ENCODE results near the gene TMEM117.
"Not testable (repeated sequence)": the region's sequence is repeated elsewhere in the genome, so short reads cannot be mapped to it uniquely, and the experiment has no call there.

TMEM117 gene

DNA sequence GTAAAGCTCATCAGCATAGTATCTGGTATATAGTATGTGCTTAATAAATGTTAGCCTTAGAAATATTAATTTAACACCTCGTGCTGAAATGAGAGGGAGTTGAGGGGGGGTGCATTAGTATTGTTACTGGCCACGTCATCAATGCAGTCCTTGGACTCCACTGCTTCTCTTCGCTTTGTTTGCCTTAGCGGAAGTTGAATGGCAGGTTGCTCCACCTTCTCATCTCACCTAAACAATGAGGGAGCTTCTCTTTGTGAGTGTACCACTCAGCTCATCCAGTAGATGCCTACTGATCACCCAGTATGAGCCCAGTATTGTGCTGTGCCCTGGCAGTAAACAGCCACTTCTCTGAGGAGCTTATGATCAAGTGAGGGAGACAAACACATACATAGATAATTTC, 4.5 kb downstream of the TMEM117 start:
- DNase-seq (ENCODE audit: low spot score): no peak

DNA sequence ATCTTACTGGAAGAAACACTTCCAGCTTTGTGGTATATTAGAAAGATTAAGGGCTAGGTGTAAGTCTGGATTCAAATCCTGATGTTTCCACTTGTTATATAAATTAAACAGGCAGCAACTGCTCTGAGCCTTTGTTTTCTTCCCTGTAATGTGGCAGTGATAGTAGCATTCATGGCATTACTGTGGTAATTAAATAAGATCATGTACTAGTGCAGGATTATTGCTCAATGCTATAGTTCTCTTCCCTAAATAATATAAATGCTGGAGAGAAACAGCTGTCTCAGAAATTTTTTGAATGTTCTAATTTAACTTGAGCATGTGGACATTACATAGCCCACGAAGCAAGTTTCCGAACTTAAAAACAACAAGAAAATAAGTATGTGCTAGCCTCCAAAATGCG, 5.4 kb downstream of the TMEM117 start:
- no peak for DNase-seq (ENCODE audit: low spot score)

DNA sequence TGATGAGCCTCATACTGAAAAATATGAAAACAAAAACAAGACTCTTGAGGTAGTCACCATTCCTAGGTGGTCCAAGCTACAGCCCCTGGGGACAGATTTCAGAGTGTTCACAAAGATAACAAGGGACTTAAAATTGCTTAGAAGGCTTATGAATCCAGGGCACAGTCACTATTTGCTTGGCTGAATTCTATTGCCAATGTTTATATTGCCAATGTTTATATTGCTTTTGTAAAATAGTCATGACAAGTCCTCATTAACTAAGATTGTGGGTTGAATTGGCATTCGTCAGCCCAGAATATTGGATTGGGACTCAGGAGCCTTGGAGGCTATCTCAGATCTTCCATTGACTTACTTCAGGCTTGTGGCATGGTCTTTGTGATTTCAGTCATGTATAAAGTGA, 6.4 kb downstream of the TMEM117 start:
- DNase-seq (ENCODE audit: low spot score): no peak

DNA sequence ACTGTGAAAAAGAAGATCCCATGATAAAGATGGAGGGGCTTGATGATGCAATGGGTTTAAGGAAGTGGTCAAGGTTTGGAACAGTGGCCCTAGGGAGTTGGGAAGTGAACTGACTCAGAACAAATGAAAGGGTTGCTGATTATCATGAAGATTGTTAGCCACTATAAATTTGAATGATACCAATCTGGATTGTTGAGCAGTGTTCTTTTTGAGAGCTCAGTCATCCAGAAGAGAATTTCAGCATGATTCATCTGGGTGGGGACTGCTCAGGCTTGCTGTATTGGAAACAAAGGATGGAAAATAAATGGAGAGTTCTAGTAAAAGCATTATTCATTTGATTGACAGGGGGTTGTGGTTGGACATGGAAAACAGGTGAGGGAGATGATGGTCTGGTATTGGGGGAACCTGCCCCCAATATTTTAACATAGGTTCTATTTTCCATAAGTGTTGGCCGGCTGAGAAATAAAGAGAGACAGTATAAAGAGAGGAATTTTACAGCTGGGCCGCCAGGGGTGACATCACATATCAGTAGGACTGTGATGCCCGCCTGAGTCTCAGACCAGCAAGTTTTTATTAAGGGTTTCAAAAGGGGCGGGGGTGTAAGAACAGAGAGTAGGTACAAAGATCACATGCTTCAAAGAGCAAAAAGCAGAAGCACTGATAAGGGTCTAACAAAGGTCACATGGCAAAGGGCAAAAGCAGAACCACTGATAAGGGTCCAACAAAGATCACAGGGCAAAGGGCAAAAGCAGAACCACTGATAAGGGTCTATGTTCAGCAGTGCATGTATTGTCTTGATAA, 11.7 kb downstream of the TMEM117 start:
- peak; percentile 66 for DNase-seq (ENCODE audit: low spot score)

DNA sequence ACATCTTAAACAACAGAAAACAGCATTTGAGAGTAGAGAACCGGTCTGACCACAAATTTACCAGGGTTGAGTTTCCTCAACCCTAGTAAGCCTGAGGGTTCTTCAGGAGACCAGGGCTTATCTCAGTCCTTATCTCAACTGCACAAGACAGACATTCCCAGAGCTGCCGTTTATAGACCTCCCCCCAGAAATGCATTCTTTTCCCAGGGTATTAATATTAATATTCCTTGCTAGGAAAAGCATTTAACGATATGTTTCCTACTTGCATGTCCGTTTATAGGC, 12.3 kb downstream of the TMEM117 start:
- no peak for DNase-seq (ENCODE audit: low spot score)

DNA sequence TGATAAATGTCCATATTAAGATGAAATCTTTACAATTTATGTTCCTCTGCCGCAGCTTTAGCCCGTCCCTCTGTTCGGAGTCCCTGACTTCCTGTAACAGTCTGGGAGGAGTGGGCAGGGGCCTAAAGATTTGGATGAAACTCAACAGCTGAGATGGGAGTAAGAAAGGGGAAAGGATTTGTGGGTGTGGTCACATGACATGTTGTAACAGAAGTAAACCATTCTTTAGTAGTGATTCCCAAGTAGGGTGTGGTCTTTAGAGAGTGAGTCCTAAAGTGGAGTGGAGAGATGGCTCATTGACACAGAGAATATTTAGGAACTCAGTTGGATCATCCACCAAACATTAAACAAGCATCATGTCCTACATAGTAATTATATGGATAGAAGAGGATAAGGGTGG, 12.9 kb downstream of the TMEM117 start:
- peak; percentile 16 for DNase-seq (ENCODE audit: low spot score)

DNA sequence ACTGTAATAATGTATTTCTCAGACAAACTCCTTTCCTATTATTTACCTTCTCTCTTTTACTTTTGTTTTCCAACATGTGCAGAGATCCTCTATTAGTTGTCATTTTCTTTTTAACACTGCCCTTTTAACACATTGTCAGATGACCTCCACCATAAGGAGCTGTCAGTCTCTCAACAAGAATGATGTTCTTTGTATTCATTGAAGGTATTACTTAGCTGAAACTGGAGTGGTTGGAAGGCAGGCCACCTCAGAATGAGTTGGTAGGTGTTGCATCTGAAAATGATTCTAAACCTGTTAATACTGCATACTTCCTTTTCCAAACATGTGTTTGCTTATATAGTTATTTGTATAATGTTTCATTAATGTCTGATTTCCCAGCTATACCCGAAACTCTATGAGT, 16.9 kb downstream of the TMEM117 start:
- DNase-seq (ENCODE audit: low spot score): no peak

DNA sequence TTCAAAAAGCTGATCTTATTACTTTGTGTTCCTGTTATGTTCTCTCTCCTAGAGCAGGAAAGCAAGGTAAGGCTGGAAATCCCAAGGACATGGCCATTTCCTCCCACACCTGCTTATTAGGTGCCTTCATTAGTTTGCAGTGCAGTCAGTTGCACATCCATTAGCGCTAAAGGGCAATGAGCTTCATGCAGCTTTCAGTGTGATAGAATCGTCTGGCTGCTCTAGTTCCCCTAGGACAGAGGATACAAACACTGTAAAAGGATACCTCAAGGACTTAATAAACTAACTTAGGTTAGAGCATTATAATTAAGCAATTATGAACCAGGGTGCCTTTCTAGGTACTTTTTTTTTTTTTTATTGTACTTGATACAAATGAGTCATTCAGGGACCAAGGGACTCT, 21.1 kb downstream of the TMEM117 start:
- no peak for DNase-seq (ENCODE audit: low spot score)

DNA sequence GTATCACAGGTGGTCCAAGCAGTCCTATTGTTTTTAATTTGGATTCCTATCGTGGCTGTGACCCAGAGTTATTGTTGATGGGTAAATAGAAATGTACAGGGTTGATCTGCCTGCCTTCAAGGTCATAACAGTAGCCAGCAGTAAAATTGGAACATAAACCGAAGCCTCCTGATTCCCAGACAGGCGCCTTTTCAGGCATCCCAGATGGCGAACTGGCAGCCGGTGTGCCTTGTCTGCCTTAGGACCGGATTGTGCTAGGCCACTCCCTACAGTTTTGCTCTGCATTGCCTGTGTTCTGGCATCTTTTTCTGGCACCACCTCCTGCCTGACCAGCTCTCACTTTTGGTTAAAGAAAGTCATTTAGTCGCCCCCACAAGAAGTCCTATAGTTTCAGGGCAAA, 22.2 kb downstream of the TMEM117 start:
- no peak for DNase-seq (ENCODE audit: low spot score)

DNA sequence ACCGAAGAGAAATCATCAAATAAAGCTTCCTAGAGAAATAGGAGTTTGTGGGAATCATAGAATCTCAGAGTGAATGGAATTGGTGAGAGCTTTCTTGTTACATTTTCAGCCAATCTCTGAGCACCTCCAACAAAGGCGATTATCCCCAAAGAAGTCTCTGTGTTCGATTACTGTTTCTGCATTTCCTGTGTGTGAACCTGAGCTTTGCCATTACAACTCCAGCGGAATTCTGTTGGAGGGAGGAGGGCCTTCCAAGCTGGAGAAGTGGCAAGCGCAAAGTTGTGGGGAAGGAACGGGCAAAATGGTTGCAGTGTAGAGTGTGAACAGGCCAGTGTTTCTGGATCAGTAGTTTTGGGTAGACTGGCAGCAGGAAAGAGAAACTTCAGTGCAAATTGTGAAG, 23.1 kb downstream of the TMEM117 start:
- DNase-seq (ENCODE audit: low spot score): no peak

DNA sequence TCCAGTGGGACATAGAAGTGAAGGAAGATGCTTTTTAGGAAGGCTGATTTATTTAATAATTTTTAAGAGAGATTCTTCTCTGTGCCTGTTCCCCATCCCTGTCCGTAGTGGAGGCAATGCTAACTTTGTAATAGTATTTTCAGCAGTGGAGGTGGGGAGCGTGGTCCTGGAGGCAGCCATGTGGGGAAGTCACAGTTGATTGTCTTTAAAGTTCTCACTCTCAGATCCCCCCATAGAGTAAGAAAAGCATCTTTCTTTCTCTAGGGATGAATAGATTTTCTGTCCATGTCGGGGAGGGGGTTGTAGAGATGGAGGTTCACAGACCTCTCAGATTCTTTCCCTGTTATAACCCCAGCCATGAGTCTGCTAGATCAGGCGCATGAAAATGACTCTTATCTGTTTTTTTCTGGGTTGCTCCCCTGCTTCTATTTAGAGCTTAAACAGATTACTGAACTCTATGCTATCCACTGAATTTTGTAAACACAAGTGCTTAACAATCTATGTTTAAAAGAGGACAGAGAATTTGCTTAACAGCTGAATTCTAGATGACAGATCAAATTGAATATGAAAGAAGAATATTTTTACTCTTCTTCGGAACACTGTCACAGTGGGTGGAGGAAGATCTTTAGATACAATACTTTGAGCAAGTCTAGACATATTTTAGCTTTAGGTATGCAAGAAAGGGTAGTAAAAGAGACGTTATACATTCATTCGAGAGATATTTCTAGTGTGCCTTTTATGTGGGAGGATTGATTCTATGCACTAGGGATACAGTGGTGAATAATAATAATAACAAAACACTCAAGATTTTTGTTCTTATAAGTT, 25.3 kb downstream of the TMEM117 start:
- no peak for DNase-seq (ENCODE audit: low spot score)

DNA sequence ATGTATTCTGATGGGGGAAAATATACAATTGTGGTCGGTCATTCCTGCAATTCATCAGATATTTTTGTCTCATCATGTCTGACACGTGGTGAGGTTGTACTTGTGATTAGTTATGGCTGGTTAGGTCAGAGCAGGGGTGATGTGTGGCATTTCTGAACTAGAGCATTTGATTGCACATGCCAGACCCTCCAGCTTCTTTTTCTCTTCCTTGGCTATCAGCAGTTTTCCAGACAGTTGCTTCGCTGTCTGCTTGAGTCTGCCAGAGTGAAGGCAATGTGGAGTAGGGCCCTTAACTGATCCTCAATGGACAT, 25.9 kb downstream of the TMEM117 start:
- DNase-seq (ENCODE audit: low spot score): no peak

DNA sequence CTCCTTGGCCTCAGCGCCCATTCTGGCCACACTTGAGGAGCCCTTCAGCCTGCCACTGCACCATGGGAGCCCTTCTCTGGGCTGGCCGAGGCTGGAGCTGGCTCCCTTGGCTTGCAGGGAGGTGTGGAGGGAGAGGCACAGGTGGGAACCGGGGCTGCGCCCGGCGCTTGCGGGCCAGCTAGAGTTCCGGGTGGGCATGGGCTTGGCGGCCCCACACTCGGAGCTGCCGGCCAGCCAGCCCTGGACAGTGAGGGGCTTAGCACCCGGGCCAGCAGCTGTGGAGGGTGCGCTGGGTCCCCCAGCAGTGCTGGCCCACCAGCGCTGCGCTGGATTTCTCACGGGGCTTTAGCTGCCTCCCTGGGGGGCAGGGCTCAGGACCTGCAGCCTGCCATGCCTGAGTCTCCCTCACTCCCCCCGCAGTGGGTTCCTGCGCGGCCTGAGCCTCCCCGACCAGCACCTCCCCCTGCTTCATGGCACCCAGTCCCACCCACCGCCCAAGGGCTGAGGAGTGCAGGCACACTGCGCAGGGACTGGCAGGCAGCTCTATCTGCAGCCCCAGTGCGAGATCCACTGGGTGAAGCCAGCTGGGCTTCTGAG, 28.0 kb downstream of the TMEM117 start:
- no peak for DNase-seq (ENCODE audit: low spot score)

DNA sequence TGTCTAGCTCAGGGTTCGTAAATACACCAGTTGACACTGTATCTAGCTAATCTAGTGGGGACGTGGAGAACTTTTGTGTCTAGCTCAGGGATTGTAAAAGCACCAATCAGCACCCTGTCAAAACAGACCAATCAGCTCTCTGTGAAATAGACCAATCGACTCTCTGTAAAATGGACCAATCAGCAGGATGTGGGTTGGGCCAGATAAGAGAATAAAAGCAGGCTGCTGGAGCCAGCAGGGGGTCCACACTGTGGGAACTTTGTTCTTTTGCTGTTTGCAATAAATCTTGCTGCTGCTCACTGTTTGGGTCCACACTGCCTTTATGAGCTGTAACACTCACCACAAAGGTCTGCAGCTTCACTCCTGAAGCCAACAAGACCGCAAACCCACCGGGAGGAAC, 28.7 kb downstream of the TMEM117 start:
- not testable (repeated sequence) for DNase-seq (ENCODE audit: low spot score)

DNA sequence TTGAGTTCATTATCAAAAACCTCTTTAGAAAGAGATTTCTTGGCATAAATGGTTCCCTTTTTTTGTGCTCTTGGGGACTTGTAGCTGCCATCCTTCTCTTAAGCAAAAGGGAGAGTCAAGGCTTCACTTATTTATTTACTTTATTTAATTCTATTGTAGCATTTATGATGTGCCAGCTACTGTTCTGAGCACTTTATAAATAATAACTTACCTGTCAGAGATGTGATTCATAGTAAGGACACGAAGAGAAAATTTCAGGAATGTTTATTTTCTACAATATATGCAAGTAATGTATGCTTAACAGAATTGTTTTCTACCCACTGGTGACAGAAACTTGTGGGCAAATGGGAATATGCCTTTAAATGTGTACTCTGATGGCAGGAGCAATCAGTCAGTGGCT, 33.3 kb downstream of the TMEM117 start:
- DNase-seq (ENCODE audit: low spot score): no peak

DNA sequence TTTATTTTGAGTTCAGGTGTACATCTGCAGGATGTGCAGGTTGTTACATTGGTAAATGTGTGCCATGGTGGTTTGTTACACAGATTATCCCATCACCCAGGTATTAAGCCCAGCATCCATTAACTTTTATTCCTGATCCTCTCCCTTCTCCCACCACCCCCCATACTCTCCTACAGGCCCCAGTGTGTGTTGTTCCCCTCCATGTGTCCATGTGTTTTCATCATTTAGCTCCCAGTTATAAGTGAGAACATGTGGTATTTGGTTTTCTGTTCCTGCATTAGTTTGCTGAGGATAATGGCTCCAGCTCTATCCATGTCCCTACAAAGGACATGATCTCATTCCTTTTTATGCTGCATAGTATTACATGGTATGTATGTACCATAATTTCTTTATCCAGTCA, 33.9 kb downstream of the TMEM117 start:
- not testable (repeated sequence) for DNase-seq (ENCODE audit: low spot score)

DNA sequence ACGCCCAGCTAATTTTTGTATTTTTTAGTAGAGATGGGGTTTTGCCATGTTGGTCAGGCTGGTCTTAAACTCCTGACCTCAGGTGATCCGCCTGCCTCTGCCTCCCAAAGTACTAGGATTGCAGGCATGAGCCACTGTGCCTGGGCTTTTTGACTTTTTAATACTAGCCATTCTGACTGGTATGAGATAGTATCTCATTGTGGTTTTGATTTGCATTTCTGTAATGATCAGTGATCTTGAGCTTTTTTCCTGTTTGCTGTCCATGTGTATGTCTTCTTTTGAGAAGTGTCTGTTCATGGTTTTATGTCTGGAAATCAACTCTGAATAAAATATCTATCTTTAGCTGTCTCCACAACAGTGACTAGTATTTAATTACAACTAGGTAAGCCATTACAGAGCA, 35.4 kb downstream of the TMEM117 start:
- DNase-seq (ENCODE audit: low spot score): not testable (repeated sequence)

DNA sequence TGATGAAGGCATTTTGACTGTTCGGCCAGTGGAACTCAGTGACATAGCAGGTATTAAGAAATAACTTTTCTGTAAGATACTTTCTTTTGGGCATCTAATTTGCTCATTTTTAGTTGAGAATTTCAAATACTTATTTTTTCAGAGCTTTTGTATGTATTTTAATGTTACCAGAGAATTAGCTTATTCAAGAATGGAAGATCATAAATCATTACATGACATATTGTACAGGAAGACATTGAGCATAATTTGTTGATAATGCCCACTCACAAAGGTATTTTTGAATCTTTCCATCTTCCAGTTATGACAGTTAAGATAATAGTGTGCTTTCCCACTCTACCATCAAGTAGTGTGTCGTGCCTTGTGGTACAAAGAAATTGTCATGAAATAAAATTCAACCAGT, 36.5 kb downstream of the TMEM117 start:
- DNase-seq (ENCODE audit: low spot score): no peak

DNA sequence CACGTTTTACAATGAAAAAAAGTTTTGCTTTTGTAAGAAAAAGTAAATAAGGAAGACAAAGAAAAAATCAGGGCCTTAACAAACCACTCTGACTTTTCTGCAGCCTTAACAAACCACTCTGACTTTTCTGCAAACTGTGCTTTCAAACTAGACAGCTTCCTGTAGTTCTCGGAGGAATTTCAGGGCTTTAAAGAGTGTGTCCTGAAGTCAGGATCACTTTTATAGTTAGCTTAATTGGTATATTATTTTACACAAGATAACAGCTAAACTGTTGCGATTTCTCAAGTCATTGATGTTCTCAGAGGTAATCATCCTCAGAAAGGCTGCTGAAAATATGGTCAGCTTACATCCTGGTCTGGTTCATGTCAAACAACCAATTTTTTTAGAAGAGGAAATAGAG, 42.2 kb downstream of the TMEM117 start:
- DNase-seq (ENCODE audit: low spot score): no peak

DNA sequence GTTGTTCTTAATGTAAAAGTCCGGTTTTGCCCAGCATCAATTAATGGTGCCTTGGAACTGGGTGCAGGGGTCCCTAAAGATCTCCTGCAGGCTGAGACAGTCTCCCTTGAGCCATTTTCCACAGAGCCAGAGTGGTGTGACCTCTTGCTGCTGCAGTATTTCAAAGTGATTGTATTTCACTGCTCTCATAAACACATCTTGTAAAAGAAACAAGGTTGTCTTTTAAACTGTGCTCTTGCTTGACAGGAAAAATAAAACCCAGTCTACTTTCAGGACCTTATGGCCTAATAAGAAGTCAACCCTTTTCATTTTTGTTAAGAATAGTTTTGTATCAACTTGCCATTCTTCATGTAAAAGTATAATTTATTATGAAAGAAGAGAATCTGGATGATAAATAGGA, 44.7 kb downstream of the TMEM117 start:
- no peak for DNase-seq (ENCODE audit: low spot score)

DNA sequence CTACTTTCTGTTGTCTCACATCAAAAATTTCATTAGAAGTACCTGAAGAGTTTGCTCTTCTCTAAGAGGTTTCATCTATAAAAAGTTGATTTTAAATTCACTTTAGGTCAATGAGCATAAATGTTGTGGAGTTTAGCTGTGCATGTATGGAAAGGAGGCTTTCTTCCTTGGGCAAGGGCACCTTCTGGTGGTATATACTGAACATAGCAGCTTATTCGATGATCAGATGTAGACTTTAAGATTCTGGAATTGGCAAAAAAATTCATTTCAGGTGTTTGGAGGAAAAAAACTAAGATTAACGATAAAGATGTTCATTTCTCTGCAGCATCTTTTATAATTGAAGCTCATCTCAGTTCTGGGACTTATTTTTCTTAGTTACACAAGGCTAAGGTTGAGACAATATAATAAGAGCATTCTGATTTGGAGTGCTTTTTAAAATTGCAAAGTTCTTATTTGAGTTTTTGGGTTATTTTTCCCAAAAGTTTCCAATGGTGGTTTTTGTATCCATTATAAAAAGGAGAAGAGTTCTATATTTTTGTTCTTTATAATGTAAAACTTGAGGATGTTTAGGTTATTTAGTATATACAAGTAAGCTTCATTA, 46.8 kb downstream of the TMEM117 start:
- DNase-seq (ENCODE audit: low spot score): peak; percentile 64

DNA sequence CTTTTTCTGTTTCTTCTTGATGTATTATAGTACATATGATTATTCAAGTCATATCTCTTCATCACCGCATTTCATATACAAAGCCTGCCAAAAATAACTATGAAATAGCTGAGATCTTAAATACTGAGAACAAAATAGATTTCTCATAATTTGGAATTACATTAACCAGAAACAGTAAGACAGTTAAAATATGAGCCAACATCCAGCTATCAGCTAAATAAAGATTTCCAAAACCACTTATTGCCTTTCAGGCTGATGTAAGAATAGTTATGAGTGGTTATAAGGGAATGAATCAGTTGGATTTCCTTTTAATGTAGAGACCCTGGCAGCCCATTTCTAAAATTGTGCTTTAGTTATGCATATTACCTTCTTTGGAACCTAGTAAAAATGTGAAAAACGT, 47.4 kb downstream of the TMEM117 start:
- no peak for DNase-seq (ENCODE audit: low spot score)

DNA sequence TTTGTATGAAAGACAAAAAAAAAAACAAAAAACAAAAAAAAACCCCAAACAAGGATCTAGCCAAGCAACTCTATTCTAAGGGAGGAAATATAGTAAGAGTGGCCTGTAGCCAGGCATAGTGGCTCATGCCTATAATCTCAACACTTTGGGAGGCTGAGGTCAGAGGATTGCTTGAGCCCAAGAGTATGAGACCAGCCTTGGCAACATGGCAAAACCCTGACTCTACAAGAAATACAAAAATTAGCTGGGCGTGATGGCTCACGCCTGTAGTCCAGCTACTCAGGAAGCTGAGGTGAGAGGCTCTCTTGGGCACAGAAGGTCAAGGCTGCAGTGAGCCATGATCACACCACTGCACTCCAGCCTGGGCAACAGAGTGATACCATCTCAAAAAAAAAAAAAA, 47.9 kb downstream of the TMEM117 start:
- no peak for DNase-seq (ENCODE audit: low spot score)
